GM12873 (cell line): ENCODE results near the gene ORC5.

Experiments used
- CTCF ChIP-seq: IDR thresholded peaks from 2 replicates; pipeline ENCODE4 v1.5.1; 2012; ENCODE audit warnings: low read depth, mild to moderate bottlenecking, moderate library complexity, low read length, control low read depth; ENCODE audit not compliant: insufficient read depth; ENCODE audit errors: missing control alignments

The ORC5 gene

GRCh38 chr7:104089061-104089460, 118.8 kb downstream of the ORC5 start:
- no peak for TF ChIP-seq CTCF
